Measurements from ENCODE around the gene POLE.

POLE gene

DNA sequence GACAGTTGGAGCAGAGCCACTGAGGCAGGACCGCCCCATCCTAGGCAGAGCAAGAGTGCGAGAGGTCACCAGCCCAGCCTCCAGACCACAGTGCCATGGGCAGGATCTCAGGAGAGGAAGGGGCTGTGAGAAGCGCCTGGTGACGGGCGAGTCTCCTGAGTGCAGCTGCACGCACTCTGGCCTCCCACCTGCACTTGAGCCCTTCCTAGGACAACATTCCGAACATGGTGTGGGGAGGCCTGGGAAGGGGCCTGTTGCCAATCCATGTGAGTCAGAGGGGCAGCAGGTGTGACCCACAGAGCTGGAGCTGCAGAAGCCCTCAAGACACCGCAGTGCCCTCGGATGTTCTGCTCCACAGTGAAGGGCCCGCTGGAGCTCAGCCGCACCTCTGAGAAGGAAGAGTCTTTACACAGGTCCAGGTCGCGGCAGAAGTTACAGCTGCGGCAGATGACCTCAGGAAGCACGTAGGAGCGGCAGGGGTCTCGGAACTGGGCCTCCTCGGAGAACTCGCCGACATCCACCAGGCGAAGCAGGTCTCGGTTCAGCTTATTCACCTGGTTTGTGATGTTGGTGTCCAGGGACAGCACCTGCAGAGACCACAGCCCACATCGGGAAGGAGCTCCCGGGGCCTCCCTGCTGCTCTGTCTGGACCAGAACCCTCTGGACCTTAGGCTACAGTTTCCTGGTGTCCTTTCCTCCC, 61.3 kb downstream of the POLE start:
- DNase-seq = no peak

DNA sequence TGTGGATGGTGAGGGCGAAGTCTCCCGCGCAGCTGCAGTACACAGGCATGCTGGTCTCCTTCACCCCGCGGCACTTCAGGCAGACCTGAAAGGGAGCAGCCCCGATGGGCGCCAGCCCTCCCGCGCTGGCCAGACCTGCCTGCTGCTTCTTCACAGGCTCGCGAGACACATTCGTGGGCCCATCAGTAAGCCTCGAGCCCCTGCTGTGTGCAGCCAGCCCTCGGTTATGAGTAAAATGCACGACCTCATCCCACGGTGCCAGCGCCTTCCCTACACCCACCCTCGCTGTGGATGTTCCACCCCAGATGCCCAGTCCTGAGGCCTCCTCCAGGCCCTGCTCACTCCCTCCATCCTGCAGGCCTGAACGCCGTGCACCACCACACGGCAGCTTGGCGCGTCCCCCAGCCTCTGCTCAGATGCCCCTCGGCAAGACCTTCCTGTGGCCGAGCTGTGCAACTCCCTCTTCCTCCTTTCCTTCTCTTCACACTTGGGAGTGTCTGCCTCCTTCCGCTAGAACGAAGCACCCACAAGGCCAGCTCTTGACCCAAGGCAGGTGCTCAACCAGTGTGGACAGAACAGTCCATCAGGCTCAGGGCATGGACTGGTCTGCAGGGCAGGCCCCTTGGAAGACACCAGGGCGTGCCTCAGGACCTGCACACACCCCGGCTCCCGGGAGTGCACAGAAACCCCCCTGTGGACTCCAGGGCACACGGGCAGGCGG, 62.1 kb downstream of the POLE start:
- DNase-seq = no peak

DNA sequence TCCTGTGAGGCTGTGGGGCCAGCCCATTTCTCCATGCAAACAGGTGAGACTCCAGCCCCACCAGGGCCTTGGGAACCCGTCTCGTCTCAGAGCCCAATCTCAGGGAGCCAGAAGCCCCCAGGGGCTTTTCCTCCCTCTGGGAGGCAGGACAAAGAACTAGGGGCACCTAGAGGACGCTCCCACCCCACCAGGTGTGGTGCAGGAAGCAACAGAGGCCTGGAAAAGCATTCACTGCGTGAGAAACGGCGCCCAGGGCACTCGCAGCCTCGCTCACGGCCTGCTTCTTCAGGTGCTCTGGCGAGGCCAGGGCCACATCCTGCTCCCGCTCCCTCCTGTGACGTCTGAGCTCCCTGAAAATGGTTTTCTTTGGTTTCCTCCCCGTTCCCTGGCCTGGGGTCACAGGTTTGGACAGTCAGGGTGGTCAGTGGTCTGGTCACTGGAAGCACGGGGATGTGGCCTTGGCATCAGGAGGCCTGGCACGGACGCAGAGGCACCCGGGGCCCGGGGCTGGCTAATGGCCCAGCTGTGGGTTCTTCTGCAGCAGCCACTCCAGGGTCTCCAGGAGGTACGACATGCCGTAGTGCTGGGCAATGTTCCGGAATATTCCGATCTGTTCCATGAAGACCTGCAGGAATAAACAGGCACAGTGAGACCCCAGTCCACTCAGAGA, 62.8 kb downstream of the POLE start:
- DNase-seq = no peak

DNA sequence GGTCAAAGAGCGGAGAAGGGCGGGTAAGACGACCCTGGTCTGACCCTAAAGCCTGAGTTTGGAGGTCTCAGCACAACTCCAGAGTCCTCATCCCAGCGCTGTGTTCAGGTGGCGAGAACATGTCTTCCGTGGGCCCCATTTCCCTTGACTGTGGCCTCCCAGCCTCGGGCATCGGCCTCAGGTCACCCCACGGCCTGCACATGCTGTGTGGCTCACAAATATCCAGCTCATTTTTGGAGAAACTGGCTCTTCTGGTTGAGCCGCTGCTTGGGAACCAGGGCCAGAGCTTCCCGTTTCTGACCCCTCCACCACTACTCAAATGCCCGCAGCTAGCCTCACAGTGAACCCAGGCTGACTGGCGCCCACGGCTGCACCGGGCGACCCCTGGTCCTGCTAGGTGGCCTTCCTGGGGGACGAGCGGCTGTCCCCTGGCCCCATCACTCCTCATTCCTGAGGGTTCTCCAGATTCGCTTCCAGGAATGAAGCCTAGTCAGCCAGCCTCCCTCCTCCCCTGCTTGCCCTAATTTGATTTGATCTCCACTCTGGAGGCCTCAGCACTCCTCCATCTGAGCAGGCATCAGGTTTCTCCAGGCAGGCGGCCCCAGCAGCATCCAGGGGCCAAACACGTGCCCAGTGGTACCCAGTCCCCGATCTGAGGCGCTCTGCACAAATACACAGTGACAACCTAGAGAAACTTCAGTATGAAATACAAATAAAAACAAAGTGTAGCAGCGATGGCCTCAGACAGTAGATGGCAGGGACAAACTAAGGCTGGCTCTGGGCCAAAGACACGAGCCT, 63.9 kb downstream of the POLE start:
- DNase-seq = no peak

DNA sequence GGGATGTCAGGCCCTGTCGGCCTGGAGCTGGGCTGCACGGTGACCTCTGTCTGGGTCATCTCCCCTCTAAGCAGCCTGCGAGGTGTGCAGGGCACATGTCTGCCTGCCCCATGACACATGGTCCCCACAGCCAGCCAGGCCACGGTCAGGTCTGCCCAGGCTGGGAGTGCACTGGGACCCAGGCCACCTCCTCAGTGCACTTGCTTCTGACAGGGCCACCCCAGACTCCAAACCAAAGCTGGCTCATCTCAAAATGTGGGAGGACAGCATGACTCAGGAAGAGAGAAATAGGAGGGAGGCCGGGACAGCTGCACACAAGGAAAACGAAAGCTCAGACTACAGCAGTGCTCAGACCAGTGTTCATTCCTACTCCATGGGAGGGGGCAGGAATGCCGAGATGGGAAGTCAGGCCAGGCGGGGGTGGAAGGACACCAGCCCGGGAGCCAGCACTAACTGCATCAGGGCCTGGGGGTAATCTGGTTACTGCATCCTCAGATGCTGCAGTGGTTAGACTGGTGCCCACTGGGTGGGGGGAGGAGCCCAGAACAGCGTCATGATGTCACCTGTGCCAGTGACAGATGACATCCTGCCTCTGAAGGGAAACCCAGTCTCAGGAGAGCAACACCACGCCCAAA, 64.6 kb downstream of the POLE start:
- no peak for DNase-seq

DNA sequence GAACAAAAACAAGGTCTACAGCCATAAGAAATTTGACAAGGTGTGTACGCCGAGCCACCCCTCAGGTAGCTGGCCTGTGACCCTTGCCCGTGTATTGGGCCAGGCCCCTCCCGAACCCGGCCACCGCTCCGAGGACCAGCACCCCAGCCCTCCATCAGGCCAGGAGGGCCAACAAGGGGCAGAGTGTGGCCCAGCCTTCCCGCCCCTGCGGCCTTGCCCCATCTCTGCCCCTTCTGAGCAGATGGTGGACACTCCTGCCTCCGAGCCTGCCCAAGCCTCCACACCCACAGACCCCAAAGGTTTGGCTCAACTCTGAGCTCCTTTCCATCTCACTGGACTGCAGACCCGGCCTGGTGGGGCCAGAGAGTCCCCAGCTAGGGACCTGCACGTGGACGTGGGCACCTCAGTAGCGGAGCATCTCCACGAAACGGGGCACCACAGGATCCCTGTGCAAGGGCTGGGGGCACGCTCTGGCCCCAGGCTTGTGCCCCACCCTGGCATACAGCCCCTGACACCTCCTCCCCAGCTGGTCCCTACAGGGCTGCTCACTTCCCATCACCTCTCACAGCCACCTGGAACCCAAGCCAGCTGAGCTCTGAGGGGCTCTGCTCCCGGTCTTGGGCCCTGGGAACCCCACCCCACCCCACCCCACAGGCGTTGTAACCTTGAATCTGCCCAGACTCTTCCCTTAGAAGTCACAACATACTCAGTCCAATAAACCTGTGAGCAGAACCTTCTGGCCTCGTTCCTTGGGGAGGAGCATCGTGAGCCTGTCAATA, 65.3 kb downstream of the POLE start:
- DNase-seq = no peak

DNA sequence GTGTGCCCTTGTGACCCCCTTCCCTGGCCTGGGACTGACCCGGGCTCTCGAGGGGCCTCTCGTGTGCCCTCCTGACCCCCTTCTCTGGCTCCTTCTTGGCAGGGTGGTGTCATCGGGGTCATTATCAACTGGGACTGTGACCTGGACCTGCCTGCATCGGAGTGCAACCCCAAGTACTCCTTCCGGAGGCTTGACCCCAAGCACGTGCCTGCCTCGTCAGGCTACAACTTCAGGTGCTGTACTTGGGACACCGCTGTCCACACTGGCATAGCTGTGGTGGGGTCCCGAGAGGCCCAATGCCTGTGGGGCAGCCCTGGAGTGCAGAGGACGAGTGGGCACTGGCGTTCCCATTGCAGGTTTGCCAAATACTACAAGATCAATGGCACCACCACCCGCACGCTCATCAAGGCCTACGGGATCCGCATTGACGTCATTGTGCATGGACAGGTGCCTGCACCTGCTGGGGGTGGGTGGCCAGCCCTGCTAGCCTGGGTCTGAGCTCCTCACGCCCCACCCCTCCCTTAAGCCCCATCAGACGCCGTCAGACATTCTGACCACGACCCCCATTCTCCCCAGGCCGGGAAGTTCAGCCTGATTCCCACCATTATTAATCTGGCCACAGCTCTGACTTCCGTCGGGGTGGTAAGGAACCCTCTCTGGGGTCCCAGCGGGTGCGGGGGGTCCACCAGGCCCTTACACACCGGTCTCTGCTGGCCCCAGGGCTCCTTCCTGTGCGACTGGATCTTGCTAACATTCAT, 66.1 kb downstream of the POLE start:
- no peak for DNase-seq

DNA sequence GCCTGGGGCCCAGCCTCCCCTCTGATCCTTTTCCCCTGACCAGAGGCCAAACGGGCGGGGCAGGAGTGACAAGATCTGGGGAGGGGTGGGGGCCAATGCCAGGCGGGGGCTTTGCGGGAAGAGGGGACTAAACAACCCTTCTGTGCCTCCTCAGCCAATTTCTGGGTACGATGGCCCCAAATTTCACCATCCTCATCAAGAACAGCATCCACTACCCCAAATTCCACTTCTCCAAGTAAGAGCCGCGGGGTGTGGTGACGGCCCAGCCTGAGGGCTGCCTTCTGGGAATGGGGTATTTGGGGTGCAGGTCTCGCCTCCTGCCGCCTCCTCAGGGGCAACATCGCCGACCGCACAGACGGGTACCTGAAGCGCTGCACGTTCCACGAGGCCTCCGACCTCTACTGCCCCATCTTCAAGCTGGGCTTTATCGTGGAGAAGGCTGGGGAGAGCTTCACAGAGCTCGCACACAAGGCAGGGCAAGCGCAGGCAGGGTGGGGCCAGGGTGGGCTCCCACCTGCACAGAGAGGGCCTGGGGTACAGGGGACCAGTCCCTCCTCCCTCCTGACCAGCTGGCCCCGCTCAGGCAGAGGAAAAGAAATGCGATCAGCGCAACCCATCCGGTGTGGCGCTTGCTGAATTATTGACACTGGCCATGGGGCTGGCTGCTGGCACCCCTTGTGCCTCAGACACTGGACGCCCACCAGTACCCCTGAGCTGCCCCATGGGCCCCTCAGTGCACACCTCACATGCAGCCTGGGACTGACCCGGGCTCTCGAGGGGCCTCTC, 66.8 kb downstream of the POLE start:
- DNase-seq = no peak

DNA sequence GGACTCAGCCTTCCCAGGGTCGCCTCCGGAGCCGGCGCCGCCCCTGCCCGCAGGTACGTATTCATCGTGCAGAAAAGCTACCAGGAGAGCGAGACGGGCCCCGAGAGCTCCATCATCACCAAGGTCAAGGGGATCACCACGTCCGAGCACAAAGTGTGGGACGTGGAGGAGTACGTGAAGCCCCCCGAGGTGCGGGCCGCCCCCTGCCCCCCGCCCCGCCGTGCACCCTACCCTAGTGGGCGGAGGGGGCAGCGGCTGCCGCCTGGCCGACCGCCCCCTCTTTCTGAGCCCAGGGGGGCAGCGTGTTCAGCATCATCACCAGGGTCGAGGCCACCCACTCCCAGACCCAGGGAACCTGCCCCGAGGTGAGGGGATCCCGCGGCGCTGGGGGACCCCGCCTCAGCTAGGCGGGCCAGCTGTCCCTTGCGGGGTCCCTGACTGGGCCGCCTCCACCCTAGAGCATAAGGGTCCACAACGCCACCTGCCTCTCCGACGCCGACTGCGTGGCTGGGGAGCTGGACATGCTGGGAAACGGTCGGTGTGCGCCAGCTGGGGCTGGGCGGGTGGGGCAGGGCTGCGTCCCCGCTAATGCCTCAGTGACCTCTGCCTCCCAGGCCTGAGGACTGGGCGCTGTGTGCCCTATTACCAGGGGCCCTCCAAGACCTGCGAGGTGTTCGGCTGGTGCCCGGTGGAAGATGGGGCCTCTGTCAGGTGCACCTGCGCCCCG, 67.6 kb downstream of the POLE start:
- DNase-seq = no peak

DNA sequence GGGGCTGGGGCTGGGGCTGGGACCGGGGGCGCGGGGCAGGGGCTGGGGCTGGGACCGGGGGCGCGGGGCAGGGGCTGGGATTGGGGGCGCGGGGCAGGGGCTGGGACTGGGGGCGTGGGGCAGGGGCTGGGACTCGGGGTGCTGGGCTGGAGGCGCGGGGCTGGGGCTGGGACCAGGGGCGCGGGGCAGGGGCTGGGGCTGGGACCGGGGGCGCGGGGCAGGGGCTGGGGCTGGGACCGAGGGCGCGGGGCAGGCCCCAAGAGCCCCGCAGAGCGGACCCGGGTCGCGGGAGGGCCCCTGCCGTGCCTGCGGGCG, 68.1 kb downstream of the POLE start:
- no peak for DNase-seq

DNA sequence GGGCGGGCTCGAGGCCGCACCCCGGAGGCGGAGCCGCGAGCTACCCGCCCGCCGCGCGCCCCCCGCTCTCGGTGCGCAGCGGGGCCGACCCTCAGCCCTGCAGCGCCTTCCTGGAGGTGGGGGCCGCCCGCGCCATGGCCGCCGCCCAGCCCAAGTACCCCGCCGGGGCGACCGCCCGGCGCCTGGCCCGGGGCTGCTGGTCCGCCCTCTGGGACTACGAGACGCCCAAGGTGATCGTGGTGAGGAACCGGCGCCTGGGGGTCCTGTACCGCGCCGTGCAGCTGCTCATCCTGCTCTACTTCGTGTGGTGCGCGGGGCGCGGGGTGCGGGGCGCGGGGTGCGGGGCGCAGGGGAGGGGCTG, 68.5 kb downstream of the POLE start, which contains the start of gene P2RX2:
P2RX2 (plus strand) TSS at position 94 of the 361 bp plus-strand sequence; CDS start at position 135, 41 bp downstream.
- DNase-seq = no peak

DNA sequence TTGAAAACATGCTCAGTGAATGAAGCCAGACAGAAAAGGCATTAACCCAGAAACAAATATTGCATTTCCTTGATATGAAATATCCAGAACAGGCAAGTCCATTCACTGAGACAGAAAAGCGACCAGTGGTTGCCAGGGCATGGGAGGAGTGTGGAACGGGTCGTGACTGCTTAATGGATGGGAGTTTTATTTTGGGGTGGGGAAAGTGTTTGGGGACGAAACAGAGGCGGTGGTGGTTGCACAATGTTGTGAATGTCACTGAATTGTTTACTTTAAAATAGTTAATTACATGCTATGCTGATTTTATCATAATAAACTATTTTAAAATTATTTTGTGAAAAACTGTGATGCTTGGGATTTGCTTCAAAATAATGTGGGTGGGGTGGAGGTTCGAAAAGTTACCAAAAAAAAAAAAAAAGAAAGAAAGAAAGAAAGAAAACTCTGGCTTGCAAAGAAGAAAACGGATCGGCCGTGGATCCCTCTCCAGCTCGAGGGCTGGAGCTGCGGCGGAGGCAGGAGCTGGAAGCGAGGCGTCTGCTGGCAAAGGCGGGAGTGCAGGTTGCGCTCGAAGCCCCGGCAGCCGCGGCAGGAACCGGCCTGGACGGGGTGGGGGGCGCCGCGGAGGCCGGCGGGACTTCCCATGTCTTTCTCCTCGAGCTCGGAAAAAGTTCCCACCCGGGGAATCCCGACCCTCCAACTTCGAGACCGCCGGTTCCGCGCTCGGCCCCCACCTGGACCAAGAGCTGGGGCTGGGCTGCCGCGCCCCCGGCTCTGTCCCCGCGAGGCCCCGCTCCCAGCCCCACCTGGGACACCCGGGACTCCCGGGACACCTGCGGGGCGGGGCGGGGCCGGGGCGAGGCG, 69.1 kb downstream of the POLE start:
- no peak for DNase-seq

DNA sequence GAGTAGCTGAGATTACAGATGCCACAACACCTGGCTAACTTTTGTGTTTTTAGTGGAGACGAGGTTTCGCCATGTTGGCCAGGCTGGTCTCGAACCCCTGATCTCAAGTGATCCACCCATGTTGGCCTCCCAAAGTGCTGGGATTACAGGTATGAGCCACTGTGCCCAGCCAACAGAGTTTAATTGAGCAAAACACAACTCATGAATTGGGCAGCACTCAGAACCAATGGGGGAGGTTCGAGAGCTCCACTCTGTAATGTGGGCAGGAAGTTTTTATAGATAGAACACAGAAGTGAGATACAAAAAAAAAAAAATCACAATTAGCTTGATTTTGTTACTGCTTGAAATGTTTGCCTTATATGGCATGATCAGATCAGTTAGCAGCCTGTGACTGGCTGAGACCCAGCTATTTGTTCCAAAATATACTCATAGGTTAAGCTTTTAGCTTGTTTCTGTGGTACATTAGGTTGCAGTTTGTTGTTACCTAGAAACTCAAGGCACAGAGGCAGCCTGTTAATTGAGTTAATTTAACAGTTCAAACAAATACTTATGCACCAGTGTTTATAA, 69.9 kb downstream of the POLE start:
- no peak for DNase-seq

DNA sequence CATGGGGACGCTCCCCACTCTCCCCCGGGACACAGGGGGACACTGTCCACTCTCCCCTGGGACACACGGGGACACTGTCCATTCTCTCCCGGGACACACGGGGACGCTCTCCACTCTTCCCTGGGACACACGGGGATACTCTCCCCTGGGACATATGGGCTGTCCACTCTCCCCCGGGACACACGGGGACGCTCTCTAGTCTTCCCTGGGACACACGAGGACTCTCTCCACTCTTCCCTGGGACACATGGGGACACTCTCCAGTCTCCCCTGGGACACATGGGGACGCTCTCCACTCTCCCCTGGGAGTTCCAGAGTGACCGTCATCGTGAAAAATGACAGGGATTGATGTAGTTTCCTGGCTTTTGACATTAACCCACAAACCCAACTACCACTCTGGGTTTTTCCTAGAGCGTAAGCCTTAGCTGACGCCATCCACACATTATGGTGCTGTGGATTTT, 71.5 kb downstream of the POLE start:
- no peak for DNase-seq

DNA sequence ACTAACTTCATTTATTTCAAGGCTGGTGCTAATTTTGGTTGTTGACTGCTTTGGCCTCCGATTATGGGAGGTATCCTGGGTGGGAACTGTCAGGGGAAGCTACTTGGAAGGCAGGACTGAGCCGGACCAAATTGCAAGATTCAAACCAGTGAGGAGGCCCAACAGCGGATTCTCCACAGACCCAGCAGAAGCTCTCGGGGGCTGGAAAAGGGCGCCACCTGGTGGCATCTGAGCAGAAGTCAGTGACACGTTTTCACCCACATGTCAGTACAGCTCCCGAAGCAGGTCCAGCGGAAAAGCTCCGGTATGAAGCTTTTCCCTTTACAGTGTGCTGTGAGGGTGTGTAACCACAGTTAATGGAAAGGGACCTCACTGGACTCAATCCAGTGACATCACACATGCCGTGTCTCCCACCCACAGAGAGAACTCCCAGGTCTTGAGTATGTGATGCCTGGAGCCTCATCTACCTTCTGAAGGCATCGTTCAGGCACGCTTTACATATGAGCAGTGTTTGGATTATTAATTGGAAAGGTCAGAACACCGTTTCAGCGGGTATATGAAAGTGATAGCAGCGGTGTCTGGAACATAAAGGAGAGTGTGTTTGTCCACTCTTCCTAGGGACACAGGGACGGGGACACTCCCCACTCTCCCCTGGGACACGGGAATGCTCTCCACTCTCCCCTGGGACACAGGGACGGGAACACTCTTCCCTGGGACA, 72.1 kb downstream of the POLE start:
- DNase-seq = peak; percentile 77

DNA sequence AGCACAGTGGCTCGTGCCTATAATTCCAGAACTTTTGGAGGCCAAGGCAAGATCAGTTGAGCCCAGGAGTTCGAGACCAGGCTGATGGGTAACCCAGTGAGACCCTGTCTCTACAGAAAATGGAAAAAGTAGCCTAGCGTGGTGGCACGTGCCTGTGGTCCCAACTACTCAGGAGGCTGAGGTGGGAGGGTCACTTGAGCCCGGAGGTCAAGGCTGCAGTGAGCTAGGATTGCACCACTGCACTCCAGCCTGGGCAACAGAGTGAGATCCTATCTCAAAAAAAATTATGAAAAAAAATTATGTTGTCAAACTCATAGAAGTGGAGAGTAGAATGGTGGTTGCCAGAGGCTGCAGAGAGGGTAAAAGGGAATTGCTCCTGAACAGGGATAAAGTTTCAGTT, 73.1 kb downstream of the POLE start:
- DNase-seq = no peak

DNA sequence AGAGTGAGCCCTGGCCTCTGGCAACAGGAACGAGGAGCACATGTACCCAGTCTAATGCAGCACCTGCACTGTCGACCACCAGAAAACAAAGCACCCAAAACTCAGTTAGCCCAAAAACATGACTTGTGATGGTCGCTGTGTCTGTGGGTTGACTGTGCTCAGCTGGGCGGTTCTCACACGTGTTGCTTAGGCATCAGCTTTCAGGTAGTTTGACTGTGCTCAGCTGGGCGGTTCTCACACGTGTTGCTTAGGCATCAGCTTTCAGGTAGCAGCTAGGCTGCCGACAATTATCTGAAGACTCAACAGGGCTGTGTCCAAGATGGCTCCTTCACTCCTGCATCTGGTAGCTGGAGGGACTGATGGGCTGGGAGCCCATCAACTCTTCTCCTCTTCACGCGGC, 75.5 kb downstream of the POLE start:
- no peak for DNase-seq
